ENCODE measurements around the gene VMA21. TPM values are rescaled to one million over a fixed set of nuclear protein-coding genes. Genes with fewer than 3 reads are reported as not detected.

The VMA21 gene
- total RNA-seq, 1 experiment from 2014 or later: 97.4 TPM

Other genes starting within 250 kb of the VMA21 start
- gene GPR50, start 220.6 kb upstream of the VMA21 start, total RNA-seq (2014; rRNA removed; shearing (Covaris generic)): not detected in 2 replicates
- gene PASD1, start 166.5 kb downstream of the VMA21 start, total RNA-seq (2014; rRNA removed; shearing (Covaris generic)): 0.12 TPM in 1 of 2 replicates, not detected in the other

All from H4 (cell line).